GM21576 (cell line): ENCODE measurements around the gene RAPGEF2.
"Not testable (repeated sequence)": the region's sequence is repeated elsewhere in the genome, so short reads cannot be mapped to it uniquely, and the experiment has no call there.

Source experiments
- ATAC-seq: cut with Tn5 transposase; IDR thresholded peaks from one replicate; pipeline ENCODE4 v1.9.1; 2021; ENCODE audit warnings: mild to moderate bottlenecking, moderate library complexity; ENCODE audit not compliant: unreplicated experiment

Gene RAPGEF2

DNA sequence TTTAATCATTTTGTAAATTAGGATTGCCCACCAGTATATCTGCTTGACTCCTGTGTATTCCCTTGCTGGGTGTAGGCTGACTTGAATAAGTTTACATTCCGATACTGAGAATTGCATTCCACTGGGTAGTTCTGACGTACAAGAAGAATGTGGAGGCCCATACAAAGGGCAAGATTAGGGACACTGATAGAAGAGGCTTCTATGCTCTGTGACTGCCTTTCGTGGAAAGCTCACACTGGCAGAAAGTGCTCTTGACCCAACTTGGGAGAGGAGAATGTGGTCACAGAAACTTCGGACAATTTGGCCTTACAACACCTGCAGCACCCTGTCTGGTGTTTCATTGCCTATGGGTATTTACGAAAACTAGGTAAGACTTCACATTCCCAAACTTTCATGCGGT is 126.3 kb downstream of the RAPGEF2 start:
- ATAC-seq: no peak

DNA sequence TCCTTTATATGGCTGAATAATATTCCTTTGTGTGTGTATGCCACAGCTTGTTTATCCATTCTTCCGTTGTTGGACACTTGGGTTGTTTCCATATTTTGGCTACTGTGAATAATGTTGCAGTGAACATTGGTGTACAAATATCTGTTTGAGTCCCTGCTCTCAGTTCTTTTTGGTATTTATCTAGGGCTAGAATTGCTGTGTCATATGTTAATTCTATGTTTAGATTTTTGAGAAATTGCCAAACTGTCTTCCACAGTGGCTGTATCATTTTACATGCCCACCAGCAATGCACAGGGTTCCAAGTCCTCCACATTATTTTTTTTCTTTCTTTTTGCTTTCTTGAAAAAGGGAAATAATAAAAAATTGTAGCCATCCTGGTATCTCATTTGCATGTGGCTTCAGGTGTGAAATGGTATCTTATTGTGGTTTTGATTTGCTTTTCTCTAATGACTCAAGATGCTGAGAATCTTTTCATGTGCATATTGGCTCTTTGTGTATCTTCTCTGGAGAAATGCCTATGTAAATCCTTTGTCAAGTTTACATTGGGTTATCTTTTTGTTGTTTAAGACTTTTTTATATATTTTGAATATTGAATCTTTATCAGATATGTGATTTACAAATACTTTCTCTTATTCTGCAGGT is 129.7 kb downstream of the RAPGEF2 start:
- no peak for ATAC-seq

- no peak for ATAC-seq
Observed at GRCh38 chr4:159235779-159236368, 133.0 kb downstream of the RAPGEF2 start.

- ATAC-seq: no peak
Observed at GRCh38 chr4:159237975-159238374, 135.1 kb downstream of the RAPGEF2 start.

DNA sequence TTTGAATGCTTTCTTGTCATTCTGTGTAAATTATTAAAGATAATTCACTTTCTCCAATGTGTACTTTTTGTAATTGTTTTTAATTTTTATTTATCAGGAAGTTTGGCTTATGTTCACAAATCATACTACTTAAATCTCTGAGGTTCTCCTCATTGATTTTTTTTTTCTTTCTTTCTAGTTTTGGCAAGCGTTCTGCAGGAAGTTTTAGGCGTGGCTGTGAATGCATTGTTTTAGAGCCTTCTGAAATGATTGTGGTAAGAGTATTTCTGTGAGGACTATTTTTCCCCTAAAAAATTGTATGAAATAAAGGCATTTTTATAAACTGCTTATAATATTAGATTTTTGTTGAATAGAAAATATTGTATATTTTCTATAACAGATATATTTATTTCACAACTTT is 135.8 kb downstream of the RAPGEF2 start:
- no peak for ATAC-seq

DNA sequence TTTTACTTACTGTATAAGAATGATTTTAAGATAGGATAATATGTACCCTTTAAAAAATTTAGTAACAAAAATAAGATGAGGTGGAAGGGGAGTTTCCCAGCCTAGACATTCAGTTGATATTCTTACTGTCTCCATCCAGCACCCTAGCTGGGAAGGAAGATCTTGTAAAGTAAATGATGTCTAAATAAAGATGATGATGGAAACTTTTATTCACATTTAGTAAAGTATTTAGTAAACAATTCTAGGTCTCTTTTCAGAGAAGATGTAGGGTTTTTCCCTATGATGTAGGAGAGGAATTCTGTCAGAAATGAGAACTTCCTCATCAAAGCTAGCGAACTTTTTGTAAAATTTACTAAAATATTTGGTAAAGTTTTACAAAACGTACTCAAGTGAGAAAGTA is 136.8 kb downstream of the RAPGEF2 start:
- ATAC-seq: no peak

- ATAC-seq: no peak
Observed at GRCh38 chr4:159240046-159240445, 137.2 kb downstream of the RAPGEF2 start.

GRCh38 chr4:159240687-159241086 is 137.8 kb downstream of the RAPGEF2 start:
- ATAC-seq: no peak

- no peak for ATAC-seq
Observed at GRCh38 chr4:159242427-159242826, 139.5 kb downstream of the RAPGEF2 start.

DNA sequence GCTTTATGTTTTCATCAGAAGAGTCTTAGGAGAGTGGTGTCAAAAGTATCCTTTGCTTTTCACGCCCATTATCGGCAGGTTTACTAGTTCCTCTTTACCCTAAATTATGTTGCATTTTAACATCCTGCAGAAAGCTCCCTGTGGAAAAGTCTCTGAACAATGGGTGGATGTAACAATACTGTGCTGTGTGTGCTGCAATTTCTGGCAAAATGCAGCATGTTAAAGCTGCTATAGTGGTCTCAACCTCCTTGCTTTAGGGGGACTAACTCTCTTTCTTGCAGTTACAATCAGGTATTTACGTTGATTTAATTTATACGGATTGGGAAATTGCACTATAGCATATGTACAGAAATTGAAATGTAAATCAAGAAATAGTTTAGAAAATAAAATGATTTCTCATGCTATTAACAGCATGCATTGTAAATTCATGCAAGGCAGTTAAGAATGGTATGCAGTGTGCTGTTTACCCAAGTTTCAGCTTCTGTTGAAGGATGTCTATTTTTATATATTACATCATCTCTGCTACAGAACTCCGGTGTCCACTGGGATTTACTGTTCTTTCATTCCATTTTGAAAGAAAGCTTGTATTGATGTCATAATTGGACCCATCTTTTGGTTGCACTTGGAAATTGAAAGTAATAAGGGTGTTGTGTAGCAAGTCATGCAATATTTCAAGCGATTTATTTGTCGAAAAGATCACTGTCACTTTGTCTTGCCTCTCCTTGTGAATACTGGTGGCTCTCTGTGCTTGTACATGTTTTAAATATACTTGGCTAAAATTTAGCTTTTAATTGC is 145.7 kb downstream of the RAPGEF2 start:
- no peak for ATAC-seq

GRCh38 chr4:159250751-159251325 is 148.0 kb downstream of the RAPGEF2 start:
- no peak for ATAC-seq

DNA sequence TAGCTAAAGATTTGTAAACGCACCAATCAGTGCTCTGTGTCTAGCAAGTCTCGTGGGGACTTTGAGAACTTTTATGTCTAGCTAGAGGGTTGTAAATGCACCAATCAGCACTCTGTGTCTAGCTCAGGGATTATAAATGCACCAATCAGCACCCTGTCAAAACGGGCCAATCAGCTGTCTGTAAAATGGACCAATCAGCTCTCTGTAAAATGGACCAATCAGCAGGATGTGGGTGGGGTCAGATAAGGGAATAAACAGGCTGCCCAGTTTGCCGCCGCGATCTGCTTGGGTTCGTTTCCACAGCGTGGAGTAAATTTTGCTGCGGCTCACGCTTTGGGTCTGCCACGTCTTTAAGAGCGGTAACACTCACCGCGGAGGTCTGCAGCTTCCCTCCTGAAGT is 148.7 kb downstream of the RAPGEF2 start:
- ATAC-seq: not testable (repeated sequence)

DNA sequence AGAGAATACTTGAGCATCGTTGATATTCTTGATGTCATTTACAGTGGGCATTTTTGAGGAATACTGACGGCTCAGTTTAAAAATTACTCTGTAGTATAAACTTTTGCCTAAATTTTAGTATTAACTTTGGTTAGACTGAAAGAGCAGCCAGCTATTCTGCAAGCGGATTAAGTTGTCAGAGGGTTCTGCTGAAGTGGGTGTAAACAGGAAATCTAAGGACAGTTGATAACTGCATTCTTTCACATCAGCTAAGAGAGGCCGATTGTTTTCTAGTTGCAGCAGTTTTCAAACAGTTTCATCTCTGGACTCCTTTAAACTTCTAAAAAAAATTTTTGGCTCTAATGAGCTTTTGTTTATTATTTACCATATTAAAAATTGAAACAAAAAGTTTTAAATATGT is 149.6 kb downstream of the RAPGEF2 start:
- no peak for ATAC-seq

DNA sequence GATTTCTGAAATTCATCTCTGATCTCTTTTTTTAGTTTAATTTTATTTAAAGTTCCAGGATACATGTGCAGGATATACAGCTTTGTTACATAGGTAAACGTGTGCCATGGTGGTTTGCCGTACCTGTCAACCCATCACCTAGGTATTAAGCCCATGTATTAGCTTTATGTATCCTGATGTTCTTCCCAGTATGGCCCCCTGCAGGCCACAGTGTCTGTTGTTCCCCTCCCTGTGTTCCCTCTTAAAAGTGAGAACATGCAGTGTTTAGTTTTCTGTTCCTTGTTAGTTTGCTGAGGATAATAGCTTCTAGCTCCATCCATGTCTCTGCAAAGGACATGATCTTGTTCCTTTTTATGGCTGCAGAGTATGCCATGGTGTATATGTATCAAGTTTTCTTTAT is 153.2 kb downstream of the RAPGEF2 start:
- no peak for ATAC-seq

DNA sequence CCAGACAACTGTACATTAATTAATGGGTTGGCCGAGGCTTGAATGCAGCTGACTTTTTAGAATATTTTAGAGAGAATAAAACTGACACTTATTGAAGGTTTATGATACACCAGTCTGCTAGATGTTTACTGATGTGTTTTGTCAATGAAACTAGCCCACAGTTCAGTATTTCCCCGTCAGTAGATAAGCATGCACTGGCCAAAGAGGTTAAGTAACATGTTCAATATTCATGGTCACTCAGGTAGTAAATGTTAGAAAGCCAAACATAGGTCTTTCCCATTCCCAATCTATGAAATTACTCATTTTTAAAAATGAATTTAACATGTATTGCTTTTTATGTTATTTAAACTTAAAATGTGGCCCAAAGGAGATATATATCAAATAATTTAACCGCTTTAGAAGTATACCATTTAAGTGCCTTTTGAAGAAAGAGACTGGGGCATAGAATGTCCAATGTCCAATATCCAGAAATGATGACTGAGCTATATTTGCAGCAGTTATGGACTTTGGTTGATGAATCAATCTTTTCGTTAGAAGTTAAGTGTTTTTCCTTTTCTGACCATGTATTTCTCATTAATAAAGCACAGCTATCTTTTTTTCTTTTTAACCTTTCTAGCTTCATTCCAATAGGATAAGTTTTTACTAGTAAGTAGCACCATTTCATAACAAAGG is 156.1 kb downstream of the RAPGEF2 start:
- no peak for ATAC-seq

DNA sequence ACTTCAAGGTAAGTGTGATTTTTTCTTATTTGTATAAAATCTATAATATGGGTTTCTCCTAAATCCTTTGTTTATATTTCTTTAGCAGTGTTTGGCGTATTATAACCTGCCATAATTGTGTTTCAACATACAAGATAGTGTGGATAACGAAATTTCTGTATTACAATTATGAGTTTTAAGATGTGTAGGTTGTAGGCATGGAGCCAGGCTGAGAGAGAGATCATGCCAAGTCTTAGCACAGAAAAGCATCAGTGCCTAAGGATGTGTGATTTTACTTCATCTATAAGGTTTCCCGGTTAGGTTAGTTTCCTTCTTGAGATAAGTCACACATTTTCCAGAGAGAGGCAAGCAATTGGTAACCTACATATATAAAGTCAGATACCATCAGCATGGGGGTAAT is 161.2 kb downstream of the RAPGEF2 start:
- ATAC-seq: no peak

DNA sequence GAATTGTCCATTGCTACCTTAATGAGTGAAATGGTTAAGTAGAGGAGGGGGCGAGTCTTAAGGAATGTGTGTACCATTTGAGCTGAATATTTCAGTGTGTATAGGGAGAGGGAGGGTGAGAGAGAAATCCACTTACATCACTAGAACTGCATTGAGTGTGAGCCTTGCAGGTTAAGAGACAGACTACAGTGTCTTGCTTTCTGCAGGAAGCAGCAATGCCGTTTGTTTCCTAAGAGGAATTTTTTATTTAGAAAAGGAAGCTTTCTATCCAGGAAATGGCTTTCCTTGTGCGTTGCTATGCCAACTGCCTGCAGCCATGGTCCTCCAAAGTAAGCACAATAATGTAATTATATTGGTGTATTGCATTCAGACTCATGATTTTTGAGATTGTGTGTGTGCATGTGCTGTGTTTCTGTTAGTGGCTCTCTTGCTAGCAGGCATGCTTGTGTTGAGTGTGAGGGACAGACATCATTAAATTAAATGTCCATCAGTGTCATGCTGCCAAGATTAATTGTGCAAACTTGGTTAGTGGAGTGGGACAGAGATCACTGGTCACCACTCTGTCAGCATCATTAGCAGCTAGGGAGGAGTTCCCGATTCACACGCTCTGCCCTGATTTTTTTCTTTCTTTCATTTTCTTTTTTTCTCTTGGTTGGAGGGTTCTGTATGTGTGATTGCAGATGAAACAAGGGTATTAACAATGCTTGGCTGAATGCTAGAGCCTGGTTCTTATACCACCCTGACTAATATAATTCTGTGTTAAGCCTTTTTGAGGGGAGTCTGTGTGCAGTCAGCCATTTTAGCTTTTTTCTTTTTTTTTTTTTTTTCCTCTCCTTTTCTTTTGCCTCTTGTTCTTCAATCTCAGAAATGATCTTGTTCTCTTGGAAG is 164.3 kb downstream of the RAPGEF2 start:
- ATAC-seq: no peak

DNA sequence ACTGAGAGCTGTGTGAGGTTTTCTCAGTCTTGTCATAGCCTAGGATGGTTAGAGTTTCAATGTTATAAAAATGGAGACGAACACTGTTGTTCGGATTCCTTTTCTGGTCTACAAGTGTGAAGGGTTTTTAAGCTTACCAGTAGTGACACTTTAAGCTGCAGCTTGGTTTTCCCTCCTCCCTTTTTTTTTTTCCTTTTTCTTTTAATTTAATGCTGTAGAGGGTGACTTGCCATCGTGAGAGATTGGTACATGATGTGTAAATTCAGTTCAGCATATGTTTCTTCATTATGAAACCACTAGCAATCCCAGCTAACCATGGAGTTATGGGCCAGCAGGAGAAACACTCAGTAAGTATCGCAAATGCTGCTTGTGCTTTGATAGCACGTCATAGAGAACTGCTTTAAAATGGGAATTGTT is 165.0 kb downstream of the RAPGEF2 start:
- ATAC-seq: no peak

DNA sequence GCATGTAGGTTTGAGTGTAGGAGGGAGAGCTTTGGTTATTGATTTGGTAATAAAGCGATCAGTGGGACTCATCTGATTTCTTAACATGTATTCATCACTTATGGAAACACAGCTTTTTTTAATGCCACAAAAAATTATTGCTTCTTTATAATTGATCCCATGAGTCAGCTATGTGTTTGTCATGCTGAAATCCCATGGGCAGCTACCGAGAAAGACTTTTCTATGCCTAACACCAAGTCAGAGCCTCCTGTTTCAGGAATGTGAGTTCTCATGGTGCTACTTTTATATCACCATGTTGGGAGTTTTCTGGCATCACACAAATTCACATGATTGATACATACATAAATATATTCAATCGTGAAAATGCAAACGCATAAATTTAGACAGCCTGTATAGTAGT is 165.7 kb downstream of the RAPGEF2 start:
- no peak for ATAC-seq

GRCh38 chr4:159269116-159269515 is 166.2 kb downstream of the RAPGEF2 start:
- no peak for ATAC-seq
